Measurements from ENCODE around the gene ADAMTS14.

ADAMTS14 gene

DNA sequence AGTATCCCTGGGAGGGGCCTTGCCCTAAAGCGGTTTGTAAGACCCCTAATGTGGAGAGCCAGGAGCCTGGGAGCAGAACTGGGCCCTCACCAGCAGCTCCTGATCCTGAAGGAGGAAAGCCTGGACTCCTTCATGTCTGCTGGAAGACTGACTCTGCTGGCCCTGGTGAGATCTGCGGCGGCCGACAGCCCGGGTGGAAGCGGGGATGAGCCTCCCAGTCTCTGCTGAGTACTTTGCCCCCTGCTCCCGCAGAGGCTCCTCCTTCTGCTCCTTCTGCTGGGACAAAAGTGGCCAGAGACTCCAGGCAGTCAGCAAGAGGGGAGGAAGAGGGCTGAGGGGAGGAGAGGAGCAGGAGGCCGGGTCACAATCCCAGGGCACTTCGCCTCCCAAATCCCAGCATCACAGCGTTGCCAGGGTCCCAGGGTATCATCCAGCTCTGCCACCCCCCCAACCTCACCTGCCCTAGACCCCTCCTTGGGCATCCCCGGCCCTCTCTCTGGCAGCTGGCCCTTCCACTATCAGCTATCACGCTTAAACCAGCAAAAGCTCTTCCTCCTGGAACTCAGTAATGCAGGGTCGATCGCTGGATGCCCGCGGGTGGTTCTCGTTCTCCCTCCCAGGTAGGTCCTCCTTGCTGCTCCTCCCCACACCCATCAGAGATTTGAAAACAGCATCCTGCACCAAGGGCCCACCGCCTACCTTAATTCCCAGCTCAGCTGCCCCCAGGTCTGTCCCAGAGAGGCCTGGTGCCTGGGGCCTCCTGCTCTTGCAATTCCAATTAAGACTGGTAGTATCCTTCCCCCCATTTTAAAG, 105.0 kb downstream of the ADAMTS14 start:
- in situ Hi-C loops (cut with HindIII; ENCODE audit: low sequenced_read_pairs), result no loop called here
- no peak overlapping the region for H3K4me3 ChIP-seq (ENCODE audit: low read depth, low read length)
- TF ChIP-seq, protein P1, sequence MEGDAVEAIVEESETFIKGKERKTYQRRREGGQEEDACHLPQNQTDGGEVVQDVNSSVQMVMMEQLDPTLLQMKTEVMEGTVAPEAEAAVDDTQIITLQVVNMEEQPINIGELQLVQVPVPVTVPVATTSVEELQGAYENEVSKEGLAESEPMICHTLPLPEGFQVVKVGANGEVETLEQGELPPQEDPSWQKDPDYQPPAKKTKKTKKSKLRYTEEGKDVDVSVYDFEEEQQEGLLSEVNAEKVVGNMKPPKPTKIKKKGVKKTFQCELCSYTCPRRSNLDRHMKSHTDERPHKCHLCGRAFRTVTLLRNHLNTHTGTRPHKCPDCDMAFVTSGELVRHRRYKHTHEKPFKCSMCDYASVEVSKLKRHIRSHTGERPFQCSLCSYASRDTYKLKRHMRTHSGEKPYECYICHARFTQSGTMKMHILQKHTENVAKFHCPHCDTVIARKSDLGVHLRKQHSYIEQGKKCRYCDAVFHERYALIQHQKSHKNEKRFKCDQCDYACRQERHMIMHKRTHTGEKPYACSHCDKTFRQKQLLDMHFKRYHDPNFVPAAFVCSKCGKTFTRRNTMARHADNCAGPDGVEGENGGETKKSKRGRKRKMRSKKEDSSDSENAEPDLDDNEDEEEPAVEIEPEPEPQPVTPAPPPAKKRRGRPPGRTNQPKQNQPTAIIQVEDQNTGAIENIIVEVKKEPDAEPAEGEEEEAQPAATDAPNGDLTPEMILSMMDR (IDR thresholded peaks at IDR 0.05; ENCODE audit: low read depth, low read length, missing control alignments), result no peak
- DNase-seq (ENCODE audit: low read depth), result no peak

DNA sequence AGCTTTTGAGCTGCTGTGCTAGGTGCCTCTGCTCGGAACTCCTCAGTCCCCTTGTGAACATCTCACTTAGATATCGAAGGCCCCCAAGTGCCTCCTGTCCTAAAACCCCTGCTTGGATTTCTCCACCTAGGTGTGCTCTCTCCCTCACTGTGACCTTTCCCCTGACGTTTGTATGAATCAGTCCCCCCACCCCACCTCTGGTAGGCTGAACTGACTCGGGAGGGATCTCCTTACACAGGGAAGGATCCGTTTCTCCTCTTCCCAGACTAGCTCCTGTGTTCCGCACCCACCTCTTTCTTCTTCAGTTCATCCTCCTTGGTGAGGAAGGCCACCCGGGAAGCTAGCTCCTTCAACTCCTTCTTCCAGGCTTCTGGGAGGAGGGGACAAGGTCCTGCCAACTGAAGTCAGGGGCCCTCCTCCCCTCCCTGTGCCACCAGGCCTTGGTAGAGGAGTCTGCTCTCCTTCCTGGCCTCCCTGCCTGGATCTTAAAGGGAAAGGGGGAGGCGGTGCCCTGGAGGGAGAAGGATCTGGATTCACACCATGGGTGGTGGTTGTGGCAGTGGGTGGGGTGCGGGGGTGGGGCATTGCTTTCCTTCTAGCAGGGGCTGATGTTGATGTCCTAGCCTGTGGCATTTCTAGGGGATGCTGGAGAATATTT, 106.1 kb downstream of the ADAMTS14 start:
- DNase-seq (ENCODE audit: low read depth), result no peak
- TF ChIP-seq, protein P1 (IDR thresholded peaks at IDR 0.05; ENCODE audit: low read depth, low read length, missing control alignments), result no peak
- H3K4me3 ChIP-seq (ENCODE audit: low read depth, low read length), result no peak overlapping the region
- in situ Hi-C loops (cut with HindIII; ENCODE audit: low sequenced_read_pairs), result no loop called here

DNA sequence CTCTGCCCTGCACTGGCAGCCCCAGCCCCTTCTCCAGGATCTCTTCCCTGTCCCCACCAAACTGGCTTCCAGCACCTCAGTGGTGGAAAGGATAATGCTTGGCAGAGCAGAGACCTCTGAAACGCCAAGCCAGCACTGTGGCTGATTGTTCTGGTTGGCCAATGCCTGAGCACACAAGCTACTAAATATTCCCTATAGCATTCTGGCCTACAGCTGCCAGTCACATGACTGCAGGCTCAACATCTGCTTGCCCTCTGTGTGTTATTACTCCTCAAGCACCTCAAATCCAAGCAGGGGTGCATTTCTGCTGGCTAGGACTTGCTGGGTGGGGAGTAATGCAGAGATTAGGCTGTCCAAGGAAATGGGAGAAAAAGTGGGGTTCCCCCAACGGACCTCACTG, 106.8 kb downstream of the ADAMTS14 start:
- TF ChIP-seq, protein P1 (IDR thresholded peaks at IDR 0.05; ENCODE audit: low read depth, low read length, missing control alignments), result no peak
- in situ Hi-C loops (cut with HindIII; ENCODE audit: low sequenced_read_pairs), result no loop called here
- no peak for DNase-seq (ENCODE audit: low read depth)
- no peak overlapping the region for H3K4me3 ChIP-seq (ENCODE audit: low read depth, low read length)

DNA sequence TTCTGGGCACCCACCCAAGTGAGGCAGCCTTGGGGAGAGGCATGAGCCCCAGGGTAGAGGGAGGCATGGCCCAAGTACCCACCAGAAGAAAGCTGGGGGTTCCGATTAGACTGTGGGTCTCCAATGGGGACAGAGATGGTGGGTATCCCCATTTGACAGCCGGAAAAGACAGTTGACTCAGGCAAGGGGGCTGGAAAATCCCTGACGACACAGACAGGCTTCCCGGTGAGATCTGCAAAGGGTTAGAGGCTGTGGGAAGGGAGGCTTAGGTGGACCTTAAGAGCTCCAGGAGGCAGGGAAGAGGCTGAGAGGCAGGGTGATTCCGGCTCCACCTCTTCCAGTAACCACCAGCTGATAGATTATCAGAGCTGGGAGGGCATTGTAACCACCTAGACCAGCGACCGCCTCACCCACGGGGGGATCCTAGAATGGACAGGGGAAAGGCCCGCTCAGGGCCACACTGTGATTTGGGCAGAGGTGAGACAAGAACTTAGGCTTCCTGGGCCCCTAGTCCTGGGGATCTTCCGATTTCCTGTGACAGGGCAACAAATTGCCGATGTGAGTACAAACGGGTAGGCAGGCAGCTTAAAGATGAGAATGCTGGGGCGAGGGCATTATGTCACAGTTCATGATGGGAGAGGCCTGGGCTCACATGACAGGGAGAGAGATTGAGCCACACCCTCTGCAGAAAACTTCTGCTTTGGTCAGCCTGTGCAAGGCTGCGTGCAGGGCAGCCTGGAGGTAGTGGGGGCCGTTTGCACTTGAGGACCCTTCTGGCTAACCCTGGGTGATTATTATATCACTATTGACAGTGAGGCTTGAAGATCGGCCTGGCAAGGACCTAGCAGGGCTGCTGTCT, 107.4 kb downstream of the ADAMTS14 start:
- in situ Hi-C loops (cut with HindIII; ENCODE audit: low sequenced_read_pairs), result no loop called here
- no peak overlapping the region for H3K4me3 ChIP-seq (ENCODE audit: low read depth, low read length)
- TF ChIP-seq, protein P1 (IDR thresholded peaks at IDR 0.05; ENCODE audit: low read depth, low read length, missing control alignments), result no peak
- DNase-seq (ENCODE audit: low read depth), result no peak

DNA sequence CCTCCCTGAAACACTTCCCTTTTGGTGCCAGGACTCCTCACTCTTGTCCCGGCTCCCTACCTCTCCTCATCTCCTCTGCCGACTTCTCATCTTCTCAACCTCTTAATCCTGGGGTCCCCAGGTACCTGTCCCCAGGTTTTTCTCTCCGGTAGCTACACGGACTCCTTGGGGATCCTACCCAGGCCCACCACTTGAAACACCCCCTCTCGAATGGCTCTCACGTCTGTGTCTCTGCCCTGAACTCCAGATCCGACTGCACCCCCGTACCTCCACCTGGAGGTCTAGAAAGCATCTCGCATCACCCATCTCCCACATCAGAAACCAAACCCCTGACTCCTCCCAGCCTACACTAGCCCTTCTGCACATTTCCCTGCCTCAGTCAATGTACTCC, 108.1 kb downstream of the ADAMTS14 start:
- TF ChIP-seq, protein P1 (IDR thresholded peaks at IDR 0.05; ENCODE audit: low read depth, low read length, missing control alignments), result no peak
- DNase-seq (ENCODE audit: low read depth), result no peak
- in situ Hi-C loops (cut with HindIII; ENCODE audit: low sequenced_read_pairs), result no loop called here
- no peak overlapping the region for H3K4me3 ChIP-seq (ENCODE audit: low read depth, low read length)

DNA sequence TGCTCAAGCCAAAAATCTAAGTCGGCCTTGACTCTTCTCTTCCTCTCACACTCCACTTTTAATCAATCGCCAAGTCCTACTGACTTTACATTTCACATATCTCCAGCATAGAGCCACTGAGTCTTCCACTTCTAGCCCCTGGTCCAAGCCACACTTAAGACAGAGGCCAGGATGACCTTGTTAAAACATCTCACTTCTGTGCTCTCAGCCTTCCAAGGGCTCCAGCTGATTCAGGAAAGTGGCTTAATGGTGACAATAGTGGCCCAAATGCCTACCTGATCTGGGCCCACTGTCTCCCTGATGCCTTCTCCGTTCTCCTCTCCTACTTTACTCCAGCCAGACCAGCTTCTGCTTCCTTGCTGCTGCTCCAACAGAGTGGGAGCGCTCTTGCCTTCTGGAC, 108.5 kb downstream of the ADAMTS14 start:
- H3K4me3 ChIP-seq (ENCODE audit: low read depth, low read length), result no peak overlapping the region
- in situ Hi-C loops (cut with HindIII; ENCODE audit: low sequenced_read_pairs), result no loop called here
- TF ChIP-seq, protein P1 (IDR thresholded peaks at IDR 0.05; ENCODE audit: low read depth, low read length, missing control alignments), result no peak
- no peak for DNase-seq (ENCODE audit: low read depth)
